Peyer's patch (tissue), 4 donors: ENCODE measurements around the gene HSPG2.

Source experiments
- CTCF ChIP-seq, 6 experiments: fragments of 450-650 bp in 4 of 6; fragments of 200-600 bp in 2 of 6; sonication (generic) in 1 of 6; IDR thresholded peaks; one replicate each; pipeline ENCODE4 v1.5.1; 2017 to 2019; ENCODE audit warnings: antibody characterized with exemption in 6 of 6, mild to moderate bottlenecking in 3 of 6, moderate library complexity in 1 of 6
- POLR2A ChIP-seq, 2 donors: fragments of 450-650 bp; IDR thresholded peaks; one replicate each; pipeline ENCODE4 v1.5.1; 2017; ENCODE audit warnings: antibody characterized with exemption in 2 of 2, mild to moderate bottlenecking in 2 of 2, moderate library complexity in 2 of 2

GRCh38 chr1:21927533-21928237 lies 9.4 kb downstream of the HSPG2 start:
- TF ChIP-seq POLR2A (IDR thresholded peaks at IDR 0.05), result peak in 1 of 2 donors; percentile 53
- TF ChIP-seq CTCF (IDR thresholded peaks at IDR 0.05), result peak in 1 of 6 experiments; percentile 13
